HG03025 (cell line): ENCODE data around the gene SELENON.

Source experiments
- ATAC-seq: cut with Tn5 transposase; IDR thresholded peaks from one replicate; pipeline ENCODE4 v1.9.1; 2021; ENCODE audit warnings: mild to moderate bottlenecking, moderate library complexity; ENCODE audit not compliant: unreplicated experiment, low FRiP score

Gene SELENON

GRCh38 chr1:25808481-25809244 is 8.7 kb downstream of the SELENON start:
- no peak for ATAC-seq

- ATAC-seq, result no peak
Observed at GRCh38 chr1:25809283-25809926, 9.4 kb downstream of the SELENON start.

DNA sequence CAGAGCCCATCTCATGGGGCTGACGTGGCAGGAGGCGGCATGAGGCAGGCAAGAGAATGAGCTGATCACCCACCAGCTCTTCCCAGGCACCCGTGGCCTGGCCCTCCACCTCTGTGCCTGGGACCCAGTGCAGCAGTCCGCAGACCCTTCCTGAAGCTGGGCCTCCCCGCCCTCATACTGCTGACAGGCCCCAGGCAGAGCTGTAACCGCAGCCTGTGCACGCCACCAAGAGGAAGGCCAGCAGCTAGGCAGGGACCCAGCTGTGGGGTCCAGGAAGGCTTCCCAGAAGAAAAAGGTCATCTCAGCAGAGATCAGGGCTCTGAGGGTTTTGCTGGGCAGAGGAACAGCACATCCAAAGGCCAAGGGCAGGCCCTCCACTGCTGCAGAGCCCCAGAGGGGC is 9.9 kb downstream of the SELENON start:
- ATAC-seq, result no peak

- ATAC-seq, result no peak
Observed at GRCh38 chr1:25810341-25811299, 10.6 kb downstream of the SELENON start.

DNA sequence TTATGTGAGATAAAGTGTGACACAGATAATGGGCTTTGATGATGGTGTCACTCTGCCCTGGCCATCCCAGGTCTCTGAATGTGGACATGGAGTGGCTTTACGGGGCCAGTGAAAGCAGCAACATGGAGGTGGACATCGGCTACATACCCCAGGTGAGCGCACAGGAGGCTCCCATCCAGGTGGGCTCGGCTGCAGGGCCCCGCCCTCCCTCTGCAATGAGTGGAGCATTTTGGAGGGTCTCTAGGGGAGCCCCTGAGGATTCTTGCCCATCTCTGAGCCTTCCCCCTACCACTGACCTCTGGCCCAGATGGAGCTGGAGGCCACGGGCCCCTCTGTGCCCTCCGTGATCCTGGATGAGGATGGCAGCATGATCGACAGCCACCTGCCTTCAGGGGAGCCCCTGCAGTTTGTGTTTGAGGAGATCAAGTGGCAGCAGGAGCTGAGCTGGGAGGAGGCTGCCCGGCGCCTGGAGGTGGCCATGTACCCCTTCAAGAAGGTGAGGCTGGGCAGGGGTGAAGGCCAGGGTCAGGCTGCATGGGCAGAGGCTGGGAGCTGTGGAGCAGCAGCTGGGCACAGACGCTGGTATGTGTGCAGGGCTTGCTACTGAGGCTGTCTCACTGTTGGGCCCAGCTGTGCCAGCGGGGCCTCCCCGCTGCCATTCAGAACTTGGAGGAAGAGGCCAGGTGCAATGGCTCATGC is 11.5 kb downstream of the SELENON start:
- ATAC-seq, result no peak

GRCh38 chr1:25813071-25813733 is 13.2 kb downstream of the SELENON start:
- no peak for ATAC-seq

DNA sequence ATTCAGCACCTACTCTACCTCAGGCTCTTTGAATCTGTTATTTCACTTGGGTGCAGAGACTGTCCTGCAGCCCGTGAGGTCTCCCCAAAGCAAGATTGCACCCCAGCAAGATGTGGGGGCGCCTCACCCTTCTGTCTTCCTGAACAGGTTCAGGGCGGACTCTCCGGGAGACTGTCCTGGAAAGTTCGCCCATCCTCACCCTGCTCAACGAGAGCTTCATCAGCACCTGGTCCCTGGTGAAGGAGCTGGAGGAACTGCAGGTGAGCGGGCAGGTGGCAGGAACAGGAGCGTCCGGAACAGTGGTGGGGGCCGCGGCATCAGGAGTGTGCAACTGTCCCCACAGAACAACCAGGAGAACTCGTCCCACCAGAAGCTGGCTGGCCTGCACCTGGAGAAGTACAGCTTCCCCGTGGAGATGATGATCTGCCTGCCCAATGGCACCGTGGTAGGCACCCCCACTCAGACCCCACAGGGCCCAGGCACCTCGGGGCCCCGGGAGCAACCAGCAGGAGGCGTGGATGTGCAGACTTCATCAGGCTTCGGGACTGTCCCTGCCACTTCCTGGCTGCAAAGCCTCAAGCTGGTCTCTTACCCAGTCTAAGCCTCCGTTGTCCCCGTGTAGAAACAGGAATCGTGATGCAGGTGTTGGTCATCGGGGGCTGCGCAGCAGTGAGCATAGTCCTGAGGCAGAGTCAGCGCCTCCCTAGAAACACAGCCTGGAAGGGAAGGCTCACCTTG is 13.9 kb downstream of the SELENON start:
- no peak for ATAC-seq

DNA sequence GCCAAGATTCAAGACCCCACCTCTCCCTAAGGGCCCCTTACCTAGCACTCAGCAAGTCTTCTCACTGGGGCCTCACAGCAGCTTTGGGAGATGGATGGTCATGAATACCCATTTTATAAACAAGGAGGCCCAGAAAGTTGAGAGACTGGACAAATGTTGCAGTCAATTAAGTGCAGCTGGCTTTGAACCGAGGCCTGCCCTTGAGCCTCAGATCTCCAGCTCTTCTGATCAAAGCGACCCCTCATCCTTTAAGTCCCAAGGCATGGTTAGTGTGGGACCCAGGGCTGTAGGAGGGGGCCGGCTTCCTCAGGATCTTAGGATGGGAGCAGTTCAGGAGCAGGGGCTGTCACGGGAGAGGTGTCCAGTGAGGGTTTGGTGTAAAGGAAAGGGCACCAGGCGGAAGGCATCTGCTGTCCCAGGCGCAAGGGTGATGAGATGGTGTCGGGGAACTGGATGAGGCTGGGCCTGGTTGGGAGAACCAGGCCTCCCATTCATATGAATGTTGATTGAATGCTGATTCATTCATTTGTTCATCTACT is 14.6 kb downstream of the SELENON start:
- no peak for ATAC-seq

GRCh38 chr1:25815208-25816111 is 15.5 kb downstream of the SELENON start:
- no peak for ATAC-seq

DNA sequence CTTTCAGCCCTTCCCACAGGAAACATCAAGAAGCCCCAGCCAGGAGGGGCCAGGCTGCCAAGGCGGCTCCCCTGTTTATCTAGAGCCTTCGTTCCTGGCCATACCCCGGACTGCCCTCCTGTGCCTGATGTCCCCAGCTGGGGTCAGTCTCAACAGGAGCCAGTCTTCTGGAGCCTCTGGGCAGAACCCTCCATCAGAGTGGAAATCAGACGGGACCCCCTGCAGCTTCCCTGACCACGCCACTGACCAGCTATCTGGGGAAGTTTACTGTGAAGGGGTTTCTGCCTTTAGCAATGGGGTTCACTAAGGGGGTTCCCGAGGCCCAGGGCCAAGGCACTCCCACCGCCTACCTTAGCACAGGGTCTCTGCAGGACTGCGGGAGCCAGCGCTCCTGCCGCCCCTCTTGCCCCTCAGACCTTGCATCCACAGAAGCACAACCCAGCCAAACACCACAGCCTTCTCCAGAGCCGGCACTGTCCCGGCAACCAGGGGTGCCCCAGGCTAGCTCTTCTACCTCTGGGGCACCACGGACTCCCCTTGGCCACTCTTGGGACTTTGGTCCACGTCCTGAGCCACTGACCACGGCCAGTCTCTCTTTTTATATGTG is 16.2 kb downstream of the SELENON start:
- no peak for ATAC-seq

GRCh38 chr1:25817840-25818501 is 18.0 kb downstream of the SELENON start:
- no peak for ATAC-seq

- ATAC-seq, result no peak
Observed at GRCh38 chr1:25818569-25818968, 18.6 kb downstream of the SELENON start.

DNA sequence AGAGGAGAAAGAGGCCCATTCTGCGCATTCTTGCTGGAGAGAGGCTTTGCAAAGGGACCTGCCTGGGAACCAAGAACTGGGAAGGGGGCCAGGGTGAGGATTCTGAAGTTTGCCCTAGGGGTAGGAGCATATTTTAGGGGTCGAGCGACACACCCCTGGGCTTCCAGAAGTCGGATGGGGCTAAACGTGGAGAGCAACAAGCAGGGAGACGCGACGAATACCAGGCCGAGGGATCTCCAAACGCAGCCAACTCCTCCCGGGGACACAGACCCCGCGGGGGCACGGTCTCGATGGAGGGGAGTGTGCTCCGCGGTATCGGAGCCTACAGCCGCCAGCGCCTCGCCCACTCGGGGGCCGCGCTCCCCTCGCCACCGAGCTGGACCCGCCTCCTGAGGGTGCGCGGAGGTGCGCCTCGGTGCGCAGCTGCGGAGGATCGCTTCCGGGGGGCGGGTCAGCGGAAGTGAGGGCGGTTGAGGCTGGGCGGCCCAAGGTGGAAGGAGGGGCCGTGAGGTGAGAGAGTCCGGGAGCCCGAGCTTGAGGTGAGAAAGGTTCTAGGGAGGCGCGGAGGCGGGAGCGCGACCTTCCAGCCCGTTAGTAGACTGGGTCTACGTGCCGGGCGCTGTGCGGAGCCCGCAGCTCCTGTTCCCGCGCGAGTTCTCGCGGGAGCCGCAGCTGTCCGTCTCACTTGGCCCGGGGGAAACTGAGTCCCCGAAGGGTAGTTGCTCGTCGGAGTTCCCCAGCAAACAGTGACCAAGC is 19.7 kb downstream of the SELENON start, which contains the start of gene MTFR1L:
Gene MTFR1L (plus strand): TSS at position 464 of the 756 bp plus-strand sequence. CDS start 3,151 bp downstream, outside the sequence.
- ATAC-seq, result peak; percentile 85

GRCh38 chr1:25820247-25821111 is 20.5 kb downstream of the SELENON start:
- peak; percentile 24 for ATAC-seq

DNA sequence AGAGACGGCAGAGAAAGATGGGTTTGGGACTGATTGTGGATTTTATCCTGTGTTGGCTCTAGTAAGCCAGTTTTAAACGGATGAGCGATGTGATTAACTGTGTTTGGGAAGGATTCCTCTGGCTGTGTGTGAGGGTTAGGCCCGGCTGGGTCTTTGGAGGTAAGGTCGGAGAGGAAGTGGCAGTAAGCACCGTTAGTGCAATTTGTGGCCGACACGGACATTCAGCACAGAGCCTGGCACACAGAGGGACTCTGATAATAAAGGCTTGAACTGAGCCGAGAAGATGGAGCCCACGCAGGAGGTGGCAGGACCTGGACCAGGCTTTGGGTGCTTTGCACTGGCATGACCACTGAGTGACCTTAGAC is 21.1 kb downstream of the SELENON start:
- no peak for ATAC-seq
